Measurements from ENCODE around the gene MAPK11. TPM values are rescaled to one million over a fixed set of nuclear protein-coding genes. Genes with fewer than 3 reads are reported as not detected.

MAPK11 gene
- total and polyA plus RNA-seq, 10 of the 15 experiments (the other 5 are each of a cell fraction or from before 2014, with no cell fraction given), result 0.05 to 12.8 (median 3.7) TPM

DNA sequence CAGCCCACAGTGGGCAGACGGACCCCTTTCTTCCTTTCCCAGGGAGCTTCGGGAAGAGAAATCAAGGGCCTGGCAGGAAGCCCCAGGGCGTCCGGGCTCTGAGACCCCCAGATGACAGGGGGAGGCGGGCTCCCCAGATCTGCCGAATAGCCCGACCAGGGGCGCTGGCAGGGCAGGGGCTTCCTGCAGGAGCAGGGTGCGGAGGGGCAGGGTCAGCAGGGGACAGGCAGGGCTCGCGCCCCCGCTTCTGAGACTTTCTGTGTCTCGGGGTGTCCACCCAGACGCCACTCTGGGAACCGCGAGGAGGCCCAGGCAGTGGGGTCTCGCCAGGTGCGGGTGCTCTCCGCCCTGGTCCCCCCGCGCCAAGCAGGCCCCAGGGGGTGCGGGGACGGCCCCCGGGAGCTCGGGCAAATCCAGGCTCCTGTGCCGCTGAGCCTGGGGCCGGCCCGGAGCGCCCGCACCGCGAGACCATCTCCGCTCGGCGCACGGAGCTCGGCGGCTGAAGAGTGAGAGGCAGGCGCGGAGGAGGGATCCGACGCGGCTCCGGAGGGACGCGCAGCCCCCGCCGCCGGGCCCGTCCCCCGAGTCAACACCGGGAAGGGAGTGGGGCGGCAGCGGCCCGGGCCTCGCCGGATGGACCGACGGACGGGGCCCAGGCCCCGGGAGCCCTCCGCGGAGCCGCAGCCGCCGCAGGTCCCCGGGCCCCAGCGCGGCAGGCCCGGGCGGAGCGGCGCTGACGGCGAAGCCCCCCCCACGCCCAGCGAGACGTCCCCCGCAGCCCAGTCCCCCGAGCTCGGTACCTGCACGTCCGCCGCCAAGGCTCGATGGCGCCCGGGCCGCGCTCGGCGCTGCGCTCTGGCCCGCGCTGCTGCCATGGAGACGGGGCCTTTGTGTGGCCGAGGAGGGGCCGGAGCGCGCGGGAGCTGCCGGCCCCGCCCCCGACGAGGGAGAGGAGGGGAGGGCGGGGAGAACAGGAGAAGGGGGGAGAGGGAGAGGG, 36.9 kb upstream of the MAPK11 start, which contains the start of gene PLXNB2:
Gene PLXNB2, minus strand, starts transcription at position 894 of the 997 bp plus-strand sequence. CDS start 17,062 bp downstream, outside the sequence.
- peak within 1 kb of the TSS; percentile 96 for H3K9ac ChIP-seq (ENCODE audit: control insufficient read depth, insufficient read depth, low read length)
- intact Hi-C loops (cut with micrococcal nuclease; ENCODE audit: unreplicated experiment), result no loop called here
- TF ChIP-seq, protein P1, sequence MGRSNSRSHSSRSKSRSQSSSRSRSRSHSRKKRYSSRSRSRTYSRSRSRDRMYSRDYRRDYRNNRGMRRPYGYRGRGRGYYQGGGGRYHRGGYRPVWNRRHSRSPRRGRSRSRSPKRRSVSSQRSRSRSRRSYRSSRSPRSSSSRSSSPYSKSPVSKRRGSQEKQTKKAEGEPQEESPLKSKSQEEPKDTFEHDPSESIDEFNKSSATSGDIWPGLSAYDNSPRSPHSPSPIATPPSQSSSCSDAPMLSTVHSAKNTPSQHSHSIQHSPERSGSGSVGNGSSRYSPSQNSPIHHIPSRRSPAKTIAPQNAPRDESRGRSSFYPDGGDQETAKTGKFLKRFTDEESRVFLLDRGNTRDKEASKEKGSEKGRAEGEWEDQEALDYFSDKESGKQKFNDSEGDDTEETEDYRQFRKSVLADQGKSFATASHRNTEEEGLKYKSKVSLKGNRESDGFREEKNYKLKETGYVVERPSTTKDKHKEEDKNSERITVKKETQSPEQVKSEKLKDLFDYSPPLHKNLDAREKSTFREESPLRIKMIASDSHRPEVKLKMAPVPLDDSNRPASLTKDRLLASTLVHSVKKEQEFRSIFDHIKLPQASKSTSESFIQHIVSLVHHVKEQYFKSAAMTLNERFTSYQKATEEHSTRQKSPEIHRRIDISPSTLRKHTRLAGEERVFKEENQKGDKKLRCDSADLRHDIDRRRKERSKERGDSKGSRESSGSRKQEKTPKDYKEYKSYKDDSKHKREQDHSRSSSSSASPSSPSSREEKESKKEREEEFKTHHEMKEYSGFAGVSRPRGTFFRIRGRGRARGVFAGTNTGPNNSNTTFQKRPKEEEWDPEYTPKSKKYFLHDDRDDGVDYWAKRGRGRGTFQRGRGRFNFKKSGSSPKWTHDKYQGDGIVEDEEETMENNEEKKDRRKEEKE (IDR thresholded peaks at IDR 0.05), result no peak
- no peak for TF ChIP-seq EED (IDR thresholded peaks at IDR 0.05; ENCODE audit: low read depth)
- no peak for TF ChIP-seq JUND (IDR thresholded peaks at IDR 0.05; ENCODE audit: low read depth, low read length)
- peak; percentile 56; the same call in 1 of the 2 replicates for TF ChIP-seq NR2F1 (conservative IDR thresholded peaks at IDR 0.05)
- TF ChIP-seq SMAD5 (IDR thresholded peaks at IDR 0.05; ENCODE audit: low read depth), result 0 out of 2 replicates have a peak, but pooled peaks have one; percentile 32
- no peak for TF ChIP-seq HDAC6 (IDR thresholded peaks at IDR 0.05; ENCODE audit: unreplicated experiment)
- no peak for TF ChIP-seq NFYA (IDR thresholded peaks at IDR 0.05; ENCODE audit: borderline replicate concordance, low read depth, low read length)
- TF ChIP-seq, protein P2, sequence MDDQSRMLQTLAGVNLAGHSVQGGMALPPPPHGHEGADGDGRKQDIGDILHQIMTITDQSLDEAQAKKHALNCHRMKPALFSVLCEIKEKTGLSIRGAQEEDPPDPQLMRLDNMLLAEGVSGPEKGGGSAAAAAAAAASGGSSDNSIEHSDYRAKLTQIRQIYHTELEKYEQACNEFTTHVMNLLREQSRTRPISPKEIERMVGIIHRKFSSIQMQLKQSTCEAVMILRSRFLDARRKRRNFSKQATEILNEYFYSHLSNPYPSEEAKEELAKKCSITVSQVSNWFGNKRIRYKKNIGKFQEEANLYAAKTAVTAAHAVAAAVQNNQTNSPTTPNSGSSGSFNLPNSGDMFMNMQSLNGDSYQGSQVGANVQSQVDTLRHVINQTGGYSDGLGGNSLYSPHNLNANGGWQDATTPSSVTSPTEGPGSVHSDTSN (IDR thresholded peaks at IDR 0.05; ENCODE audit: insufficient replicate concordance, low read depth, low read length), result no peak
- TF ChIP-seq FOXK2 (IDR thresholded peaks at IDR 0.05), result no peak
- no peak for TF ChIP-seq CUX1 (IDR thresholded peaks at IDR 0.05; ENCODE audit: insufficient replicate concordance, low read depth, low read length)
- TF ChIP-seq RAD21 (IDR thresholded peaks at IDR 0.05; ENCODE audit: insufficient read depth, low read depth, low read length), result no peak
- no peak for TF ChIP-seq NR2C1 (IDR thresholded peaks at IDR 0.05)

More for the DNA sequence above, 36.9 kb upstream of the MAPK11 start, which contains the start of gene PLXNB2:
- no peak for FAIRE-seq
- no TSS peak for BruUV-seq (replicated peaks)
- Histone ChIP-seq H3K79me2 (ENCODE audit: control insufficient read depth, insufficient read depth, low read length) (peaks cover 53% of the 10 kb centered on the region), H3K27me3 (replicated peaks in 1 of 2; ENCODE audit: control insufficient read depth in 2 of 2, insufficient read depth in 2 of 2, low read length in 1 of 2) (no peaks in the 10 kb centered on the region), H3K36me3 (ENCODE audit: control insufficient read depth in 2 of 2, insufficient read depth in 2 of 2, low read length in 1 of 2) (peaks cover 0 to 2% of the 10 kb centered on the region in 2 experiments; a peak in 1 of 4 replicates), H4K20me1 (ENCODE audit: control insufficient read depth, insufficient read depth) (peaks cover 4% of the 10 kb centered on the region; the same call in 1 of the 2 replicates), H2AFZ (ENCODE audit: control insufficient read depth, low read depth, low read length) (no peak within 1 kb of the TSS), H3K4me3 (peak within 1 kb of the TSS; percentile 91), H3K4me1 (ENCODE audit: control insufficient read depth, insufficient read depth, low read length) (peaks cover 51% of the 10 kb centered on the region), H3K9me3 (replicated peaks; ENCODE audit: control insufficient read depth, insufficient read depth, low read length) (no peaks in the 10 kb centered on the region), H3K27ac (ENCODE audit: control insufficient read depth, insufficient read depth) (peak within 1 kb of the TSS; percentile 78), H3K4me2 (ENCODE audit: control insufficient read depth, insufficient read depth) (peak within 1 kb of the TSS; percentile 99)
- in situ Hi-C loops (cut with MboI), result no loop called here
- CTCF ChIA-PET, result interaction anchor here (0.6 to 4.0 kb wide), 7 partner anchors 21 to 314 kb away, joined by 3 to 17 read pairs (median 4); partner anchors contain the start of gene SCO2
- RAD21 ChIA-PET (ENCODE audit: unreplicated experiment), result interaction anchor here (0.6 to 3.8 kb wide), 6 partner anchors 8 to 190 kb away, joined by 3 to 13 read pairs (median 5); no protein-coding TSS in a partner anchor
- ATAC-seq, result peak; percentile 37
- SMC1A ChIA-PET (ENCODE audit: uncharacterized antibody, unreplicated experiment), result interaction anchor here (1.1 to 4.2 kb wide), 3 partner anchors 14 to 35 kb away, joined by 3 to 21 read pairs (median 4); no protein-coding TSS in a partner anchor
- DNase-seq (ENCODE audit: low read depth, low spot score), result no peak
- POLR2A ChIA-PET, result interaction anchor here (0.6 to 3.8 kb wide), 6 partner anchors 7 to 314 kb away, joined by 3 to 22 read pairs (median 4); no protein-coding TSS in a partner anchor
- under 1% methylated on average over 43 of the region's 105 CpGs for WGBS (ENCODE audit: insufficient coverage, insufficient replicate concordance, low lambda C conversion rate, missing lambda C conversion rate)

Measured in GM12878 (cell line).